ENCODE measurements around the gene MGLL.

Gene MGLL

GRCh38 chr3:127674101-127674721, 148.1 kb downstream of the MGLL start:
- no peak overlapping the region for H3K4me2 ChIP-seq (ENCODE audit: low read length)
- no peaks in the 10 kb centered on the region for H3K36me3 ChIP-seq (ENCODE audit: control insufficient read depth in 1 of 2, insufficient read depth in 2 of 2, low read length in 2 of 2)
- H3K9ac ChIP-seq (ENCODE audit: low read length): no peak overlapping the region
- H3K9me3 ChIP-seq (ENCODE audit: insufficient read depth, low read depth, low read length): no peaks in the 10 kb centered on the region
- no peak overlapping the region for H2AK5ac ChIP-seq (ENCODE audit: low read length)
- no peak overlapping the region for H3K23ac ChIP-seq (ENCODE audit: low read length)
- DNase-seq: no peak
- peaks cover 9% of the 10 kb centered on the region for H3K79me1 ChIP-seq (ENCODE audit: low read length)
- H3K27me3 ChIP-seq (ENCODE audit: insufficient read depth, low read length): no peaks in the 10 kb centered on the region
- WGBS (ENCODE audit: extremely low coverage, insufficient coverage, insufficient read length): no CpG with 5 or more reads among the region's 17 CpGs
- H3K4me3 ChIP-seq (ENCODE audit: low read depth, low read length): no peak overlapping the region
- H2AFZ ChIP-seq (ENCODE audit: insufficient read depth, low read length, poor library complexity): no peak overlapping the region
- H3K4ac ChIP-seq (ENCODE audit: low read depth, low read length): no peak overlapping the region
- H4K12ac ChIP-seq (ENCODE audit: low read depth, low read length): no peak overlapping the region
- H3K18ac ChIP-seq (ENCODE audit: low read length): no peak overlapping the region
- no peak overlapping the region for H2BK12ac ChIP-seq (ENCODE audit: low read length)
- no peak overlapping the region for H4K8ac ChIP-seq (ENCODE audit: low read depth, low read length)
- H2BK120ac ChIP-seq (ENCODE audit: insufficient read depth, low read length, poor library complexity): no peak overlapping the region
- no peaks in the 10 kb centered on the region for H3K79me2 ChIP-seq (ENCODE audit: control insufficient read depth, insufficient read depth, low read length, poor library complexity)
- no peak overlapping the region for H2BK5ac ChIP-seq (ENCODE audit: low read depth, low read length, poor library complexity)
- no peak overlapping the region for H3K14ac ChIP-seq (ENCODE audit: low read length)
- H4K91ac ChIP-seq (ENCODE audit: low read depth, low read length): no peak overlapping the region
- no peak overlapping the region for H3K27ac ChIP-seq (ENCODE audit: low read depth, low read length)
- peaks cover 6 to 10% of the 10 kb centered on the region in 2 experiments for H3K4me1 ChIP-seq (ENCODE audit: control insufficient read depth in 1 of 2, insufficient read depth in 2 of 2, low read length in 2 of 2)

GRCh38 chr3:127673191-127674100, 148.9 kb downstream of the MGLL start:
- Histone ChIP-seq H3K4me2 (ENCODE audit: low read length) (peak overlapping the region; percentile 87), H3K79me1 (ENCODE audit: low read length) (peaks cover 9% of the 10 kb centered on the region), H2BK5ac (ENCODE audit: low read depth, low read length, poor library complexity) (no peak overlapping the region), H4K8ac (ENCODE audit: low read depth, low read length) (peak overlapping the region; percentile 71), H3K4me3 (ENCODE audit: low read depth, low read length) (peak overlapping the region; percentile 81), H3K14ac (ENCODE audit: low read length) (no peak overlapping the region), H3K9ac (ENCODE audit: low read length) (no peak overlapping the region), H2BK120ac (ENCODE audit: insufficient read depth, low read length, poor library complexity) (peak overlapping the region; percentile 21), H3K9me3 (ENCODE audit: insufficient read depth, low read depth, low read length) (no peaks in the 10 kb centered on the region), H3K4me1 (ENCODE audit: control insufficient read depth in 1 of 2, insufficient read depth in 2 of 2, low read length in 2 of 2) (peaks cover 6 to 10% of the 10 kb centered on the region in 2 experiments), H2BK12ac (ENCODE audit: low read length) (no peak overlapping the region), H2AFZ (ENCODE audit: insufficient read depth, low read length, poor library complexity) (peak overlapping the region; percentile 75), H2AK5ac (ENCODE audit: low read length) (no peak overlapping the region), H3K79me2 (ENCODE audit: control insufficient read depth, insufficient read depth, low read length, poor library complexity) (no peaks in the 10 kb centered on the region), H3K27ac (ENCODE audit: low read depth, low read length) (no peak overlapping the region), H4K91ac (ENCODE audit: low read depth, low read length) (peak overlapping the region; percentile 64), H3K27me3 (ENCODE audit: insufficient read depth, low read length) (no peaks in the 10 kb centered on the region), H3K23ac (ENCODE audit: low read length) (no peak overlapping the region), H3K36me3 (ENCODE audit: control insufficient read depth in 1 of 2, insufficient read depth in 2 of 2, low read length in 2 of 2) (no peaks in the 10 kb centered on the region), H3K4ac (ENCODE audit: low read depth, low read length) (no peak overlapping the region), H4K12ac (ENCODE audit: low read depth, low read length) (peak overlapping the region; percentile 48), H3K18ac (ENCODE audit: low read length) (no peak overlapping the region)
- WGBS (ENCODE audit: extremely low coverage, insufficient coverage, insufficient read length): no CpG with 5 or more reads among the region's 51 CpGs
- peak; percentile 50 to 73 for DNase-seq

- peak within 1 kb of the TSS; percentile 20 for H2AK5ac ChIP-seq (ENCODE audit: low read length)
- peak within 1 kb of the TSS; percentile 61 for H3K9ac ChIP-seq (ENCODE audit: low read length)
These were observed 149.7 kb downstream of the MGLL start, which contains the start of gene ABTB1 for GRCh38 chr3:127672429-127673190. ABTB1 (plus strand) TSS chr3:127672952; CDS start chr3:127673026, 74 bp downstream.

More at GRCh38 chr3:127672429-127673190, 149.7 kb downstream of the MGLL start, which contains the start of gene ABTB1:
- H3K14ac ChIP-seq (ENCODE audit: low read length): peak within 1 kb of the TSS; percentile 41
- H2BK5ac ChIP-seq (ENCODE audit: low read depth, low read length, poor library complexity): peak within 1 kb of the TSS; percentile 22
- no CpG with 5 or more reads among the region's 102 CpGs for WGBS (ENCODE audit: extremely low coverage, insufficient coverage, insufficient read length)
- H3K27me3 ChIP-seq (ENCODE audit: insufficient read depth, low read length): no peaks in the 10 kb centered on the region
- no peaks in the 10 kb centered on the region for H3K79me2 ChIP-seq (ENCODE audit: control insufficient read depth, insufficient read depth, low read length, poor library complexity)
- DNase-seq: peak; percentile 65 to 73
- H3K4me2 ChIP-seq (ENCODE audit: low read length): peak within 1 kb of the TSS; percentile 87
- no peaks in the 10 kb centered on the region for H3K36me3 ChIP-seq (ENCODE audit: control insufficient read depth in 1 of 2, insufficient read depth in 2 of 2, low read length in 2 of 2)
- H3K27ac ChIP-seq (ENCODE audit: low read depth, low read length): no peak within 1 kb of the TSS
- H3K9me3 ChIP-seq (ENCODE audit: insufficient read depth, low read depth, low read length): no peaks in the 10 kb centered on the region
- H3K23ac ChIP-seq (ENCODE audit: low read length): no peak within 1 kb of the TSS
- peak within 1 kb of the TSS; percentile 48 for H4K12ac ChIP-seq (ENCODE audit: low read depth, low read length)
- H4K8ac ChIP-seq (ENCODE audit: low read depth, low read length): peak within 1 kb of the TSS; percentile 94
- peak within 1 kb of the TSS; percentile 75 for H2AFZ ChIP-seq (ENCODE audit: insufficient read depth, low read length, poor library complexity)
- peak within 1 kb of the TSS; percentile 36 for H2BK120ac ChIP-seq (ENCODE audit: insufficient read depth, low read length, poor library complexity)
- peaks cover 6 to 10% of the 10 kb centered on the region in 2 experiments for H3K4me1 ChIP-seq (ENCODE audit: control insufficient read depth in 1 of 2, insufficient read depth in 2 of 2, low read length in 2 of 2)
- H4K91ac ChIP-seq (ENCODE audit: low read depth, low read length): peak within 1 kb of the TSS; percentile 64
- H2BK12ac ChIP-seq (ENCODE audit: low read length): peak within 1 kb of the TSS; percentile 3
- H3K4me3 ChIP-seq (ENCODE audit: low read depth, low read length): peak within 1 kb of the TSS; percentile 81
- H3K79me1 ChIP-seq (ENCODE audit: low read length): peaks cover 9% of the 10 kb centered on the region
- peak within 1 kb of the TSS; percentile 22 for H3K4ac ChIP-seq (ENCODE audit: low read depth, low read length)
- H3K18ac ChIP-seq (ENCODE audit: low read length): peak within 1 kb of the TSS; percentile 59

Data from trophoblast cell (in vitro differentiated cells and primary cell).